ENCODE results near the gene RFX8.

The RFX8 gene

GRCh38 chr2:101402630-101403029, 72.3 kb downstream of the RFX8 start:
- no peaks in the 10 kb centered on the region for H3K9me2 ChIP-seq (replicated peaks; ENCODE audit: insufficient read depth, low read length)
- TF ChIP-seq CTCF (IDR thresholded peaks at IDR 0.05; ENCODE audit: insufficient read depth, low read length, poor library complexity, severe bottlenecking) = no peak
- TF ChIP-seq EZH2phosphoT487 (conservative IDR thresholded peaks at IDR 0.05; ENCODE audit: low read length) = no peak

GRCh38 chr2:101401906-101402305, 73.0 kb downstream of the RFX8 start:
- H3K4me2 ChIP-seq (ENCODE audit: low read depth, low read length, poor library complexity, severe bottlenecking) = no peak overlapping the region
- no peaks in the 10 kb centered on the region for H3K27me3 ChIP-seq (ENCODE audit: low read length)
- no peak overlapping the region for H3K9ac ChIP-seq (ENCODE audit: low read length)
- no peaks in the 10 kb centered on the region for H4K20me1 ChIP-seq (ENCODE audit: low read depth, low read length)
- no peaks in the 10 kb centered on the region for H3K9me2 ChIP-seq (replicated peaks; ENCODE audit: insufficient read depth, low read length)
- H3K4me3 ChIP-seq (ENCODE audit: insufficient read depth, low read length, poor library complexity, severe bottlenecking) = no peak overlapping the region
- no peaks in the 10 kb centered on the region for H3K79me2 ChIP-seq (ENCODE audit: insufficient read depth, low read length)
- TF ChIP-seq EZH2phosphoT487 (conservative IDR thresholded peaks at IDR 0.05; ENCODE audit: low read length) = no peak
- TF ChIP-seq CTCF (IDR thresholded peaks at IDR 0.05; ENCODE audit: insufficient read depth, low read length, poor library complexity, severe bottlenecking) = peak; percentile 24
- no peaks in the 10 kb centered on the region for H3K36me3 ChIP-seq (ENCODE audit: low read length)
- no peaks in the 10 kb centered on the region for H3K9me3 ChIP-seq (ENCODE audit: insufficient read depth, low read length)
- no peaks in the 10 kb centered on the region for H3F3A ChIP-seq (ENCODE audit: insufficient read depth)
- H3K27ac ChIP-seq (ENCODE audit: low read depth, low read length) = no peak overlapping the region
- no peak overlapping the region for H2AFZ ChIP-seq (ENCODE audit: low read depth, low read length, severe bottlenecking)

More at GRCh38 chr2:101402630-101403029, 72.3 kb downstream of the RFX8 start:
- Histone ChIP-seq H3F3A (ENCODE audit: insufficient read depth) (no peaks in the 10 kb centered on the region), H3K4me2 (ENCODE audit: low read depth, low read length, poor library complexity, severe bottlenecking) (no peak overlapping the region), H3K9ac (ENCODE audit: low read length) (no peak overlapping the region), H3K27me3 (ENCODE audit: low read length) (no peaks in the 10 kb centered on the region), H3K9me3 (ENCODE audit: insufficient read depth, low read length) (no peaks in the 10 kb centered on the region), H3K4me3 (ENCODE audit: insufficient read depth, low read length, poor library complexity, severe bottlenecking) (no peak overlapping the region), H4K20me1 (ENCODE audit: low read depth, low read length) (no peaks in the 10 kb centered on the region), H3K36me3 (ENCODE audit: low read length) (no peaks in the 10 kb centered on the region), H2AFZ (ENCODE audit: low read depth, low read length, severe bottlenecking) (no peak overlapping the region), H3K27ac (ENCODE audit: low read depth, low read length) (no peak overlapping the region), H3K79me2 (ENCODE audit: insufficient read depth, low read length) (no peaks in the 10 kb centered on the region)

- H3K79me2 ChIP-seq (ENCODE audit: insufficient read depth, low read length) = no peaks in the 10 kb centered on the region
- H3K27me3 ChIP-seq (ENCODE audit: low read length) = no peaks in the 10 kb centered on the region
- no peaks in the 10 kb centered on the region for H3K9me3 ChIP-seq (ENCODE audit: insufficient read depth, low read length)
- no peaks in the 10 kb centered on the region for H3K9me2 ChIP-seq (replicated peaks; ENCODE audit: insufficient read depth, low read length)
- no peaks in the 10 kb centered on the region for H3F3A ChIP-seq (ENCODE audit: insufficient read depth)
- TF ChIP-seq CTCF (IDR thresholded peaks at IDR 0.05; ENCODE audit: insufficient read depth, low read length, poor library complexity, severe bottlenecking) (no peak), EZH2phosphoT487 (conservative IDR thresholded peaks at IDR 0.05; ENCODE audit: low read length) (no peak)
- H3K4me2 ChIP-seq (ENCODE audit: low read depth, low read length, poor library complexity, severe bottlenecking) = no peak overlapping the region
- no peak overlapping the region for H3K4me3 ChIP-seq (ENCODE audit: insufficient read depth, low read length, poor library complexity, severe bottlenecking)
- no peak overlapping the region for H2AFZ ChIP-seq (ENCODE audit: low read depth, low read length, severe bottlenecking)
- H3K9ac ChIP-seq (ENCODE audit: low read length) = no peak overlapping the region
- H4K20me1 ChIP-seq (ENCODE audit: low read depth, low read length) = no peaks in the 10 kb centered on the region
- H3K36me3 ChIP-seq (ENCODE audit: low read length) = no peaks in the 10 kb centered on the region
- H3K27ac ChIP-seq (ENCODE audit: low read depth, low read length) = no peak overlapping the region
Observed at GRCh38 chr2:101401326-101401665, 73.6 kb downstream of the RFX8 start.

All from SU-DHL-6 (cell line).